GM12878 (cell line): ENCODE results near the gene PLAC8. TPM values are rescaled to one million over a fixed set of nuclear protein-coding genes. Genes with fewer than 3 reads are reported as not detected.

ENCODE experiments used
- ATAC-seq: fragments of 200-7000 bp; cut with Tn5 transposase; 3 replicates; pipeline ENCODE4 v1.9.1; 2020; ENCODE audit warnings: mild to moderate bottlenecking, moderate library complexity
- BruUV-seq: library from RNA; stranded (reverse); fragments of 400-500 nt; replicated peaks from 2 replicates; lab custom pipeline; 2021; lab: Mats Ljungman, UMichigan
- CTCF ChIA-PET: fragments of 300-600 bp; sonication (Branson Sonifier 250); formaldehyde crosslinking; extraction: SDS; loops from one replicate; lab custom pipeline; 2021; ENCODE audit warnings: inconsistent platforms; lab: Yijun Ruan, JAX
- POLR2A ChIA-PET: fragments of 350-600 bp; formaldehyde crosslinking; extraction: SDS; loops from one replicate; lab custom pipeline; 2021; ENCODE audit warnings: inconsistent platforms; lab: Charles Lee
- RAD21 ChIA-PET: fragments of 300-600 bp; sonication (Branson Sonifier 250); formaldehyde crosslinking; loops from one replicate; lab custom pipeline; 2023; ENCODE audit warnings: antibody characterized with exemption; ENCODE audit not compliant: unreplicated experiment; lab: Charles Lee
- SMC1A ChIA-PET: fragments of 300-600 bp; sonication (Branson Sonifier 250); formaldehyde crosslinking; loops from one replicate; lab custom pipeline; 2023; ENCODE audit not compliant: unreplicated experiment, uncharacterized antibody; lab: Charles Lee
- DNase-seq: peaks from one replicate; pipeline ENCODE4 v3.0.0-alpha.2; 2011; ENCODE audit warnings: low read depth, low spot score
- FAIRE-seq: peaks from 3 replicates; lab custom pipeline; 2011; peaks lifted over from hg19 to GRCh38; lab: Jason Lieb, UNC
- H2AFZ ChIP-seq: 2 replicates; pipeline ENCODE4 v1.6.0; 2011; ENCODE audit warnings: low read depth, low read length, control low read depth; ENCODE audit not compliant: control insufficient read depth
- H3K27ac ChIP-seq: 2 replicates; pipeline ENCODE4 v1.5.1; 2011; ENCODE audit warnings: control low read depth; ENCODE audit not compliant: control insufficient read depth, insufficient read depth
- H3K27me3 ChIP-seq, 2 experiments: replicated peaks in 1 of 2; 2 replicates each; pipeline versions ENCODE4 v1.6.0 to v1.6.1; 2011; ENCODE audit warnings: low read length in 1 of 2; ENCODE audit not compliant: control insufficient read depth in 2 of 2, insufficient read depth in 2 of 2
- H3K36me3 ChIP-seq, 2 experiments: 2 replicates each; pipeline ENCODE4 v1.5.1; 2011; ENCODE audit warnings: low read length in 1 of 2; ENCODE audit not compliant: control insufficient read depth in 2 of 2, insufficient read depth in 2 of 2
- H3K4me1 ChIP-seq: 2 replicates; pipeline ENCODE4 v1.6.1; 2011; ENCODE audit warnings: mild to moderate bottlenecking, low read length, moderate library complexity, mixed read lengths; ENCODE audit not compliant: control insufficient read depth, insufficient read depth
- H3K4me2 ChIP-seq: 2 replicates; pipeline ENCODE4 v1.6.0; 2011; ENCODE audit warnings: control low read depth; ENCODE audit not compliant: control insufficient read depth, insufficient read depth
- H3K4me3 ChIP-seq: fragments of 200-600 bp; sonication (generic); 2 replicates; pipeline ENCODE4 v1.5.1; 2016
- H3K79me2 ChIP-seq: 2 replicates; pipeline ENCODE4 v1.6.0; 2011; ENCODE audit warnings: low read length; ENCODE audit not compliant: control insufficient read depth, insufficient read depth
- H3K9ac ChIP-seq: 2 replicates; pipeline ENCODE4 v1.8.0; 2011; ENCODE audit warnings: low read length, control low read depth, mixed read lengths; ENCODE audit not compliant: control insufficient read depth, insufficient read depth
- H3K9me3 ChIP-seq: replicated peaks from 3 replicates; pipeline ENCODE4 v1.5.1; 2011; ENCODE audit warnings: mild to moderate bottlenecking, low read length; ENCODE audit not compliant: control insufficient read depth, insufficient read depth
- H4K20me1 ChIP-seq: 2 replicates; pipeline ENCODE4 v1.6.0; 2011; ENCODE audit not compliant: control insufficient read depth, insufficient read depth
- BACH1 ChIP-seq: fragments of 450-650 bp; IDR thresholded peaks from 2 replicates; pipeline ENCODE4 v1.6.1; 2017; ENCODE audit warnings: mild to moderate bottlenecking, borderline replicate concordance
- CHD1 ChIP-seq: IDR thresholded peaks from 2 replicates; pipeline ENCODE4 v1.6.1; 2012; ENCODE audit warnings: low read depth, low read length, improper control_type of control experiment
- MXI1 ChIP-seq: fragments of 150-350 bp; IDR thresholded peaks from 2 replicates; pipeline ENCODE4 v1.6.1; 2011; ENCODE audit warnings: low read depth, mild to moderate bottlenecking, inconsistent platforms, low read length, improper control_type of control experiment
- NKRF ChIP-seq: fragments of 450-650 bp; conservative IDR thresholded peaks from 2 replicates; pipeline ENCODE4 v1.6.1; 2017; ENCODE audit warnings: mild to moderate bottlenecking, moderate library complexity
- SMAD1 ChIP-seq: fragments of 450-650 bp; IDR thresholded peaks from 2 replicates; pipeline ENCODE4 v1.6.1; 2018; ENCODE audit warnings: mild to moderate bottlenecking, low read depth; ENCODE audit not compliant: partially characterized antibody
- SMC3 ChIP-seq: IDR thresholded peaks from 2 replicates; pipeline ENCODE4 v1.6.1; 2011; ENCODE audit warnings: low read length, improper control_type of control experiment, borderline replicate concordance
- SREBF2 ChIP-seq: IDR thresholded peaks from 2 replicates; pipeline ENCODE4 v1.6.1; 2012; ENCODE audit warnings: mild to moderate bottlenecking, low read length
- ZNF217 ChIP-seq: fragments of 450-650 bp; IDR thresholded peaks from 2 replicates; pipeline ENCODE4 v1.6.1; 2017; ENCODE audit warnings: antibody characterized with exemption, mild to moderate bottlenecking
- WGBS: methylation state at CpG from one replicate; pipeline ENCODE4 v1.1.6; 2016; ENCODE audit warnings: low lambda C conversion rate; ENCODE audit not compliant: insufficient replicate concordance, insufficient coverage; ENCODE audit errors: missing lambda C conversion rate; 5-methylcytosine and 5-hydroxymethylcytosine counted together
- in situ Hi-C: fragments of 300-500 bp; cut with MboI; formaldehyde crosslinking; loops from 9 replicates; pipeline ENCODE4 v1.14.3; 2018; ENCODE audit warnings: mixed read lengths
- intact Hi-C: fragments of 100-400 bp; cut with micrococcal nuclease; formaldehyde crosslinking; loops from one replicate; pipeline ENCODE4 v1.14.2; 2022; ENCODE audit not compliant: unreplicated experiment
- polyA plus RNA-seq, 11 experiments: library from polyadenylated mRNA; depleted of rRNA in 4 of 11; unstranded in 6 of 11; stranded (reverse) in 5 of 11; fragments of >200 nt; fragmentation: Nextera tagmentation in 4 of 11; fragmentation: Illumina TruSeq in 1 of 11; extraction: Ambion mirVana in 4 of 11; extraction: Trizol in 1 of 11; gene quantifications; 1 replicate in 1 of 11; 2 replicates in 10 of 11; pipeline versions ENCODE4 v1.2.1 to v1.2.3, GENCODE V29; 2011 to 2016; ENCODE audit warnings: inconsistent platforms in 2 of 11, missing spikeins in 2 of 11, low read depth in 1 of 11
- total RNA-seq, 4 experiments: library from RNA; depleted of rRNA in 3 of 4; stranded (reverse); fragments of >200 nt in 3 of 4; fragmentation: Illumina TruSeq in 1 of 4; extraction: Trizol in 1 of 4; gene quantifications; 2 replicates each; pipeline versions ENCODE4 v1.2.1 to v1.2.3, GENCODE V29; 2013 to 2021
- TF ChIP-seq, protein P1 (sequence below): IDR thresholded peaks from 2 replicates; pipeline ENCODE4 v1.6.1; 2012; ENCODE audit warnings: low read depth, low read length, improper control_type of control experiment
- TF ChIP-seq, protein P2 (sequence below): IDR thresholded peaks from 2 replicates; pipeline ENCODE4 v1.6.1; 2011; ENCODE audit warnings: borderline replicate concordance, low read depth, mild to moderate bottlenecking, moderate library complexity, mixed read lengths, low read length; ENCODE audit not compliant: insufficient read depth; ENCODE audit errors: extremely low read length

Gene PLAC8
- total and polyA plus RNA-seq, 10 of the 15 experiments (the other 5 are each of a cell fraction or from before 2014, with no cell fraction given) = 214 to 841 (median 348) TPM

- TF ChIP-seq NKRF (no peak), SMAD1 (no peak)
- TF ChIP-seq, protein P1, sequence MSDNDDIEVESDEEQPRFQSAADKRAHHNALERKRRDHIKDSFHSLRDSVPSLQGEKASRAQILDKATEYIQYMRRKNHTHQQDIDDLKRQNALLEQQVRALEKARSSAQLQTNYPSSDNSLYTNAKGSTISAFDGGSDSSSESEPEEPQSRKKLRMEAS = no peak
These were observed 30.5 kb downstream of the PLAC8 start (continued) for GRCh38 chr4:83083925-83084475.

- Histone ChIP-seq H4K20me1 (no peaks in the 10 kb centered on the region), H2AFZ (no peak overlapping the region), H3K9me3 (no peaks in the 10 kb centered on the region; the same call in 2 of the 3 replicates), H3K4me2 (no peak overlapping the region), H3K4me1 (no peaks in the 10 kb centered on the region), H3K9ac (no peak overlapping the region), H3K4me3 (no peak overlapping the region), H3K36me3 (no peaks in the 10 kb centered on the region; a peak in 1 of 4 replicates), H3K79me2 (no peaks in the 10 kb centered on the region), H3K27ac (no peak overlapping the region), H3K27me3 (no peaks in the 10 kb centered on the region)
- in situ Hi-C loops (no loop called here), intact Hi-C loops (no loop called here)
- ChIA-PET SMC1A (interaction anchor here (0.8 to 2.9 kb wide), 9 partner anchors 8 to 203 kb away, joined by 3 to 10 read pairs (median 3); no protein-coding TSS in a partner anchor), POLR2A (interaction anchor here (1.4 kb wide), 1 partner anchor 8 kb away, joined by 4 read pairs; no protein-coding TSS in a partner anchor), RAD21 (no interaction called here), CTCF (interaction anchor here (1.5 to 2.4 kb wide), 5 partner anchors 8 to 198 kb away, joined by 3 to 10 read pairs (median 4); no protein-coding TSS in a partner anchor)
- ATAC-seq = peak; percentile 66
- no peak for FAIRE-seq
- DNase-seq = no peak
- WGBS = 28% methylated on average over 4 of the region's 4 CpGs
- BruUV-seq = no TSS peak
- TF ChIP-seq MXI1 (no peak), CHD1 (no peak), SMC3 (no peak), SREBF2 (no peak), BACH1 (no peak), ZNF217 (no peak)
- TF ChIP-seq, protein P2, sequence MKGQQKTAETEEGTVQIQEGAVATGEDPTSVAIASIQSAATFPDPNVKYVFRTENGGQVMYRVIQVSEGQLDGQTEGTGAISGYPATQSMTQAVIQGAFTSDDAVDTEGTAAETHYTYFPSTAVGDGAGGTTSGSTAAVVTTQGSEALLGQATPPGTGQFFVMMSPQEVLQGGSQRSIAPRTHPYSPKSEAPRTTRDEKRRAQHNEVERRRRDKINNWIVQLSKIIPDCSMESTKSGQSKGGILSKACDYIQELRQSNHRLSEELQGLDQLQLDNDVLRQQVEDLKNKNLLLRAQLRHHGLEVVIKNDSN = no peak
- TF ChIP-seq, all 136 proteins: peak for 0
These were observed 31.8 kb downstream of the PLAC8 start for GRCh38 chr4:83082777-83083176.
